Melanocyte of skin (primary cell): Measurements from ENCODE around the gene CRAT. TPM values are rescaled to one million over a fixed set of nuclear protein-coding genes. Genes with fewer than 3 reads are reported as not detected.

Experiments used
- total RNA-seq, 2 donors: library from RNA; depleted of rRNA; stranded (reverse); fragments of >200 nt; gene quantifications; 2 replicates each; pipeline ENCODE4 v1.2.3, GENCODE V29; 2012

CRAT gene
- total RNA-seq: 10 to 100 TPM; 17.3 to 28.6 TPM

DNA sequence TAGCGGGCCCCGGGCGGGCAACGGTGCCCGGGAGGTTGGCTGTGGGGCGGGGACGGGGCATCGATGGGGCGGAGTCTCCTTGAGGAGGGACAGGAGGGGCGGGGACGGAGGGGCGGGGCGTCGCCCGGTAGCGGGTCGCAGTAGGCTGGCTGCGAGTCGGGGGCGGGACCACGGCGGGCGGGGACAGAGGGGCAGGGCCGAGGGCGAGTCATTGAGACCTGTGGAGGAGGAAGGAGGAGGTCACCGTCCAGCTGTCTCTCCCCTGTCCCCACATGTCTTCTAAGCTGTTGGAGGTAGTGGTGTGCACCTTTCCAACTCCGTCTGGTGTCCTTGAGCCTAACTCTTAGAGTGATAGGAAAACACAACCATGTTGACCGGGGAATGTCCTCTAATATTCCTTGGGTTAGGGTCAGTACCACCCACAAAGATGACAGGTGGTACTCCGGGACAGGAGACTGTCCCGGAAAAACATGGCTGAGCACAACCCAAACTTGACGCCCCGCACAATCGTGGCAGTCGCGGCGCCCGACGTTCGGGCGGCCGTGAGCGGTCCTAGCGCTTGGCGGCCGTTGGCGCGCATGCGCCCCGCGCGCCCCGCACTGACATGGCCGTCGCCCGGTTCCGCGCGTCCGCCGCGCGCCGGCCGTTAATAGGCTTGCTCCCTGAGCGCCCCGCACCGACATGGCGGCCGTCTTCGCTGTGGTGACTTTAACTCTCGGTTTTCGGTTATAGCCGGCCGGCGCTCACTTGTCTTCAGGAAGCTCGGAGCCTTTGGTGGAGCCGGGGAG is at the start of gene CRAT, which contains the start of gene PTPA:
TSS of gene CRAT (minus strand) at position 54 of the 788 bp plus-strand sequence. CDS start 284 bp downstream, outside the sequence.
TSS of gene PTPA (plus strand) at position 676 of the 788 bp plus-strand sequence. CDS start 186 bp downstream, outside the sequence.

DNA sequence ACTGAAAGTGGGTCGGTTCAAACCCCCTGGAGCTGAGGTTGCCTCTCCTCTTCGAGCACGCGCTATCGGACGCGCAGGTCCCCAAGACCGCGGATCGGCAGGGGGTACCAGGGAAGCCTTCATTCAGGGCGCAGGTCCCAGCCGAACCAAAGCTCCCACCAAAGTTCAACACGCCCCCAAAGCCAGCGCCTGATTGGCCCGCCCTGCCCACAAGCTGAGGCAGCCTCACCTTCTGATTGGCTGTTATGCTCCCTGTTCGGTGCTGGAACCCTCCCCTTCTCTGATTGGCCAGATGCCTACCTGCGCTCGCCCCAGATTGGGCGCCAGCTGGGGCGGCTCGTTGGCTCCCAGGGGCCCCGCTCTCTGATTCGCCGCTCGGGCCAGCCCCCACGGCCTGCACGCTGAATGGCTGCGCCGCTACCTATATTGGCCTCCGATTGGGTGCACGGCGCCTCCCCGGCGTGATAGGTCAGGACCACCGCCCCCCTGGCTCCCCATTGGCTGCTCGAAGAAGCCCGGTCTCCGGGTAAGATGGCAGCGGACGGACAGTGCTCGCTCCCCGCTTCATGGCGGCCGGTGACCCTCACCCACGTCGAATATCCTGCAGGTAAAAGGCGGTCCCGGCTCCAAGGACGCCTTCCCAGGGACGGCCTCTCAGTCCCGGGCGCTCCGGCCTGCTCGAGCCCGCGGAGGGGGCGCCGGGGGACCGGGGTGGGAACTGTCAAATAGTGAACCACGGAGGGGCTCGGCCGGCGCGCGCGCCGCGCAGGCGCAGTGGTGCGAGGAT is 29.8 kb downstream of the CRAT start, which contains the start of gene DOLPP1:
TSS of gene DOLPP1 (plus strand) at position 511 of the 787 bp plus-strand sequence. CDS start at position 532, 21 bp downstream.

Other genes starting within 250 kb of the CRAT start
- 10 to 100 TPM in 1 of 2 donors, 1 to 10 TPM in 1; 7.2 to 12.3 TPM for gene KYAT1, start 228.8 kb downstream of the CRAT start, total RNA-seq
- gene LRRC8A, start 228.7 kb downstream of the CRAT start, total RNA-seq: 10 to 100 TPM; 49.9 to 51.0 TPM
- 1 to 10 TPM; 1.3 to 4.5 TPM for gene PHYHD1, start 189.8 kb downstream of the CRAT start, total RNA-seq
- gene DOLK, start 163.2 kb downstream of the CRAT start, total RNA-seq: 10 to 100 TPM; 34.1 to 37.3 TPM
- gene NUP188, start 163.1 kb downstream of the CRAT start, total RNA-seq: 10 to 100 TPM; 58.8 to 65.6 TPM
- gene SH3GLB2, start 82.5 kb downstream of the CRAT start, total RNA-seq: 10 to 100 TPM; 28.3 to 33.0 TPM
- 10 to 100 TPM; 15.5 to 19.3 TPM for gene MIGA2, start 74.2 kb downstream of the CRAT start, total RNA-seq
- gene DOLPP1, start 29.7 kb downstream of the CRAT start, total RNA-seq: 10 to 100 TPM in 1 of 2 donors, 1 to 10 TPM in 1; 10.0 to 10.3 TPM
- gene PTPA, start 622 bp upstream of the CRAT start, total RNA-seq: 10 to 100 TPM; 72.6 to 82.6 TPM
- 10 to 100 TPM; 14.8 to 18.3 TPM for gene IER5L, start 67.5 kb upstream of the CRAT start, total RNA-seq